ENCODE measurements around the gene ARF3. TPM values are rescaled to one million over a fixed set of nuclear protein-coding genes. Genes with fewer than 3 reads are reported as not detected.

ARF3 gene
- total and polyA plus RNA-seq, 2 of the 13 experiments (the other 11 are each of a cell fraction or from before 2014, with no cell fraction given) = 53.8 to 57.9 TPM

- TF ChIP-seq, protein P1, sequence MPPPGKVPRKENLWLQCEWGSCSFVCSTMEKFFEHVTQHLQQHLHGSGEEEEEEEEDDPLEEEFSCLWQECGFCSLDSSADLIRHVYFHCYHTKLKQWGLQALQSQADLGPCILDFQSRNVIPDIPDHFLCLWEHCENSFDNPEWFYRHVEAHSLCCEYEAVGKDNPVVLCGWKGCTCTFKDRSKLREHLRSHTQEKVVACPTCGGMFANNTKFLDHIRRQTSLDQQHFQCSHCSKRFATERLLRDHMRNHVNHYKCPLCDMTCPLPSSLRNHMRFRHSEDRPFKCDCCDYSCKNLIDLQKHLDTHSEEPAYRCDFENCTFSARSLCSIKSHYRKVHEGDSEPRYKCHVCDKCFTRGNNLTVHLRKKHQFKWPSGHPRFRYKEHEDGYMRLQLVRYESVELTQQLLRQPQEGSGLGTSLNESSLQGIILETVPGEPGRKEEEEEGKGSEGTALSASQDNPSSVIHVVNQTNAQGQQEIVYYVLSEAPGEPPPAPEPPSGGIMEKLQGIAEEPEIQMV (CRISPR knock-in tag; IDR thresholded peaks at IDR 0.05; ENCODE audit: low read depth) = peak; percentile 72; the same call in 1 of the 2 replicates
- TF ChIP-seq REL (CRISPR knock-in tag; conservative IDR thresholded peaks at IDR 0.05) (peak; percentile 90; the same call in 1 of the 2 replicates), TP53 (CRISPR knock-in tag; conservative IDR thresholded peaks at IDR 0.05) (peak; percentile 91; the same call in 1 of the 2 replicates), ZNF550 (CRISPR knock-in tag; IDR thresholded peaks at IDR 0.05; ENCODE audit: borderline replicate concordance) (no peak), ZNF30 (CRISPR knock-in tag; IDR thresholded peaks at IDR 0.05) (peak; percentile 88; the same call in 1 of the 2 replicates), ZNF841 (CRISPR knock-in tag; IDR thresholded peaks at IDR 0.05; ENCODE audit: borderline replicate concordance) (0 out of 2 replicates have a peak, but pooled peaks have one; percentile 88), ZKSCAN1 (IDR thresholded peaks at IDR 0.05; ENCODE audit: low read length) (no peak), ZNF367 (CRISPR knock-in tag; IDR thresholded peaks at IDR 0.05; ENCODE audit: borderline replicate concordance) (no peak), MAF1 (CRISPR knock-in tag; IDR thresholded peaks at IDR 0.05; ENCODE audit: borderline replicate concordance) (no peak), ZNF205 (CRISPR knock-in tag; IDR thresholded peaks at IDR 0.05) (peak; percentile 62), ZNF136 (CRISPR knock-in tag; IDR thresholded peaks at IDR 0.05; ENCODE audit: low read depth) (0 out of 2 replicates have a peak, but pooled peaks have one; percentile 93), CENPBD1 (CRISPR knock-in tag; IDR thresholded peaks at IDR 0.05; ENCODE audit: borderline replicate concordance, low read depth) (no peak), MZF1 (CRISPR knock-in tag; IDR thresholded peaks at IDR 0.05; ENCODE audit: borderline replicate concordance) (no peak), ASH2L (IDR thresholded peaks at IDR 0.05; ENCODE audit: insufficient read length, low read depth, low read length) (no peak), ZNF138 (CRISPR knock-in tag; IDR thresholded peaks at IDR 0.05; ENCODE audit: low read depth) (no peak), BCLAF1 (IDR thresholded peaks at IDR 0.05) (no peak), ZNF709 (CRISPR knock-in tag; IDR thresholded peaks at IDR 0.05) (peak; percentile 89; the same call in 1 of the 2 replicates), ZNF672 (CRISPR knock-in tag; IDR thresholded peaks at IDR 0.05) (0 out of 2 replicates have a peak, but pooled peaks have one; percentile 32), ZNF619 (CRISPR knock-in tag; IDR thresholded peaks at IDR 0.05) (no peak)
- TF ChIP-seq, protein P2, sequence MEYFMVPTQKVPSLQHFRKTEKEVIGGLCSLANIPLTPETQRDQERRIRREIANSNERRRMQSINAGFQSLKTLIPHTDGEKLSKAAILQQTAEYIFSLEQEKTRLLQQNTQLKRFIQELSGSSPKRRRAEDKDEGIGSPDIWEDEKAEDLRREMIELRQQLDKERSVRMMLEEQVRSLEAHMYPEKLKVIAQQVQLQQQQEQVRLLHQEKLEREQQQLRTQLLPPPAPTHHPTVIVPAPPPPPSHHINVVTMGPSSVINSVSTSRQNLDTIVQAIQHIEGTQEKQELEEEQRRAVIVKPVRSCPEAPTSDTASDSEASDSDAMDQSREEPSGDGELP (IDR thresholded peaks at IDR 0.05; ENCODE audit: borderline replicate concordance, low read depth) = no peak
- TF ChIP-seq, protein P3, sequence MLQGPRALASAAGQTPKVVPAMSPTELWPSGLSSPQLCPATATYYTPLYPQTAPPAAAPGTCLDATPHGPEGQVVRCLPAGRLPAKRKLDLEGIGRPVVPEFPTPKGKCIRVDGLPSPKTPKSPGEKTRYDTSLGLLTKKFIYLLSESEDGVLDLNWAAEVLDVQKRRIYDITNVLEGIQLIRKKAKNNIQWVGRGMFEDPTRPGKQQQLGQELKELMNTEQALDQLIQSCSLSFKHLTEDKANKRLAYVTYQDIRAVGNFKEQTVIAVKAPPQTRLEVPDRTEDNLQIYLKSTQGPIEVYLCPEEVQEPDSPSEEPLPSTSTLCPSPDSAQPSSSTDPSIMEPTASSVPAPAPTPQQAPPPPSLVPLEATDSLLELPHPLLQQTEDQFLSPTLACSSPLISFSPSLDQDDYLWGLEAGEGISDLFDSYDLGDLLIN (CRISPR knock-in tag; IDR thresholded peaks at IDR 0.05; ENCODE audit: borderline replicate concordance) = no peak
Observed at GRCh38 chr12:48998497-48999353, 41.4 kb upstream of the ARF3 start (continued).

All from HepG2 (cell line).